HG03025 (cell line): ENCODE measurements around the gene ZC3H12D.
"Not testable (repeated sequence)": the region's sequence is repeated elsewhere in the genome, so short reads cannot be mapped to it uniquely, and the experiment has no call there.

Experiments used
- ATAC-seq: cut with Tn5 transposase; IDR thresholded peaks from one replicate; pipeline ENCODE4 v1.9.1; 2021; ENCODE audit warnings: mild to moderate bottlenecking, moderate library complexity; ENCODE audit not compliant: unreplicated experiment, low FRiP score

The ZC3H12D gene

DNA sequence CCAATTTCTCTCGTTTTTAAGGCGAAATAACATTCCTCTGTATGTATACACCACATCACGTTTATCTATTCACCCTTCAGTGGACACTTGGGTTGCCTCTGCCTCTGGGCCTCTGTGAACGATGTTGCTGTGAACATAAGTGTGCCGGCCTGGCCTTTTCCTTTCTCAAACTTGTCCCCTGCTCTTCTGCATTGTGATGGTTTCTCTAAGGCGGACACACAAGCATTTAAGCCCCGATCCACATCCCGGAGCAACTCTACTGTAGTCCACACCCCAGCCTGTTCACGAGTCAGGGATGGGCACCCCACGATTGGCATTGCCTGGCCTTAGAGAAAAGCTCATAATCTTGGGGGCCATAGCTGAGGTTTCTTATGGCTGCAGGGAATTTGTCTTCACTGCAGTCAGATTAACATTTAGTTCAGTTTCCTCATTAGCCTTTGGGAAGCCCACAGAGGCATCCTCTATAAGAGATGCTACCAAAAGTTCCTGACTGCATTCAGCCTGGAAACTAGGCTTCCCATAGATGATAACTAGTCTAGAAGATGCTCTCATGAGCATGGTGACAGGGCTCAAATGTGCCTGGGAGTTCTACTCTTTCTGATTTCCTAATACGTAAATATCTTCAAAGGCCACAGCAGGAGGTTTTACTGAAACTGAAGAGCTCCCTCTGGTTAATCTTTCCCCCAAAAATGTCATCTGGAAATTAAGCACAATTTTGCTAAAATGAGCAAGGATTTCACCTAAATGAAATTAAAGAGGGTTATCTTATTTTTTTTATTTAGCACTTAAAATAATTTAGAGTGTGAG is 762 bp downstream of the ZC3H12D start:
- ATAC-seq: no peak

DNA sequence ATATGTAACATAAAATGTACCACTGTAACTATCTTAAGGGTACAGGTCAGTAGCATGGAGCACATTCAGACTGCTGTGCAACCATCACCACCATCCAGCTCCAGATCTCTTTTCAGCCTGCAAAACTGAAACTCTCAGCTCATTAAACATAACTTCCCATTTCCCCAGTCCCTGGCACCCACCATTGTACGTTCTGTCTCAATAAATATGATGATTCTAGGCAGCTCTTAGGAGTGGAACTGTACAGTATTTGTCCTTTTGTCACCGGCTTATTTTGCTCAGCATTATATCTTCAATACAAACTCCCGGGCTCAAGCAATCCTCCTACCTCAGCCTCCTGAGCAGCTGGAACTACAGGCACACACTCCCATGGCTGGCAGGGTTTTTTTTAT is 1.5 kb downstream of the ZC3H12D start:
- no peak for ATAC-seq

DNA sequence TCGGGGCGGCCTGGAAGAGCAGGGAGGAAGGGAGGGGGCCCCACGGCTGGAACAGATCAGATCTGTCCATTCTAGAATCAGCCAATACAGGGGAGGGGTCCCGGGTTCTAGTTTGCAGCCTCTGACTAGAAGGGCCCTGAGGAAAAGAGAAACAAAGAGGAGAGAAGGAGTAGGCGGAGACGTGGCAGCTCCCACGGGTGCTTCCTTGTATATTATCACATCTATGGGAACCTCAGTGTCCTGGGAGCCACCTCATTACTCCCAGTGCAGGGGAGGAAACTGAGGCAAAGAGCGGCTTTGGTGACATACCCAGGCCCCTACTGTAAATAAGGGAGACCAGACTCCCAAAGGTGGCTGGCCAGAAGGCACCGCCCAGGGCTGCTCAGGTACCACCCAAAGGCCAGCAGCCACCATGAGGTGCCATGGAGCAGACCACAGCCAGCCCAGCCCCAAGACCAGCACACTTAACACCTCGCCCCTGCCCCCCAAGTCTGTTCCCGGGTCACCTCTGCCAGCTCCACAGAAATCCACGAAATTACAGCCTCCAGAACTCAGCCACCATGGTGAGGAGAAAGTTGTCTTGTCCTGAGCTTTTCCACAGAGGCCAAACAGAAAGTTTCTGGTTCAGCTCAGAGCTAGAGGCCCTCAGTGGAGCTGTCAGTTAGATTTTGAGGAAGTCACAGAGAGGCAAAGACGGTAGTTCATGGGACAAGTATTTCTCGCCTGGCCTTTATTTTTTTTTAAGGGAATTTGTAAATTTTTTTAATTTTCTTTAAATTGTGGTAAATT is 2.1 kb downstream of the ZC3H12D start:
- ATAC-seq: no peak

DNA sequence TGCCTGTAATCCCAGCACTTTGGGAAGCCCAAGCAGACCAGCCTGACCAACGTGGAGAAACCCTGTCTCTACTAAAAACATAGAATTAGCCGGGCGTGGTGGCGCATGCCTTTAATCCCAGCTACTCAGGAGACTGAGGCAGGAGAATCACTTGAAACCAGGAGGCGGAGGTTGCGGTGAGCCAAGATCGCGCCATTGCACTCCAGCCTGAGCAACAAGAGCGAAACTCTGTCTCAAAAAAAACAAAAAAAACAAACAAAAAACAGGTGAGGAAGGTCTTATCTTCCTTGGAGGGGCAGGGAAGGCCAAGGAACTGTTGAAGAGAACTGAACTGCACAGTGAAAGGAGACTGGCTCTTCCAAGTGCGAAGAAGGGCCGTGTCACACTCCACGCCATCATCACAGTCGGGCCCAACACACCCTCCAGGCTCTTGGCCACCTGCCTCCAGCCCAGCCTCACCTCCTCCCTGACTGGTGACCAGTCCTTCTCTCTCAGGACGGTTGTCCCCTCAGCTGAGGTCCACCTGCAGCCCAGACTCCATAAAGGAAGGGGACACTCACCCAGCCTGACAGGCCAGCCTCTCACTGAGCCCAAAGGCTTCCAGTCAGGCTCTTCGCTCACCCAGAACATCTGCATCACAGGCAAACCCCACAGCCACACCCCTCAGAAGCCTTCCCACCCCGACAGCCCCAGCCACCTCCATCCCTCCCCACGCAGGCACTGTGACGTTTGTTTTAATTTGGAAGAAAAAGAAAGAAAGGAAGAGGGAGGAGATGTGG is 4.1 kb downstream of the ZC3H12D start:
- ATAC-seq: no peak

DNA sequence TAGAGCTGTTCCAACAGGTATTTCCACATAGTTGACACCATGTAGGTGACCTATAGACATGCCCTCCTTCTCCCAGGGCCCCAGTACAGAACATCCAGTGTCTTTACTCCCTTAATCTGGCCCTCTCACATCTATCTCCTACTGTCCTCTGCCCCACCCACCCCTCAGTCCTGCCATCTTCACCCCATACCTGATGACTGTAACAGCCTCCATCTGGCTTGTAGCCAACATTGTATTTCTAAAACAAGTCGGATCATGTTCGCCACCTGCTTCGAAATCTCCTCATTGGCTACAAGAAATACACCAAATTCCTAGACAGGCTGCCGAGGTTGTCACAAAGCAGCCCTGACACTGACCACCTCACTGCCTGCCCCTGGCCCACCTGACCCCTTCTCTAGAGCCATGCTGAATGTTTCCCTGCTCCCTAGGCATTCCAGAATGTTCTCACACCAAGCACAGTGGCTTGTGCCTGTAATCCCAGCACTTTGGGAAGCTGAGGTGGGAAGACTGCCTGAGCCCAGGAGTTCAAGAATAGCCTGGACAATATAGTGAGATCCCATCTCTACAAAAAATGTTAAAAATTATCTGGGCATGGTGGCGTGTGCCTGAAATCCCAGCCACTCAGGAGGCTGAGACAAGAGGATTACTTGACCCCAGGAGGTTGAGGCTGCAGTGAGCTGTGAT is 6.0 kb downstream of the ZC3H12D start:
- ATAC-seq: no peak

DNA sequence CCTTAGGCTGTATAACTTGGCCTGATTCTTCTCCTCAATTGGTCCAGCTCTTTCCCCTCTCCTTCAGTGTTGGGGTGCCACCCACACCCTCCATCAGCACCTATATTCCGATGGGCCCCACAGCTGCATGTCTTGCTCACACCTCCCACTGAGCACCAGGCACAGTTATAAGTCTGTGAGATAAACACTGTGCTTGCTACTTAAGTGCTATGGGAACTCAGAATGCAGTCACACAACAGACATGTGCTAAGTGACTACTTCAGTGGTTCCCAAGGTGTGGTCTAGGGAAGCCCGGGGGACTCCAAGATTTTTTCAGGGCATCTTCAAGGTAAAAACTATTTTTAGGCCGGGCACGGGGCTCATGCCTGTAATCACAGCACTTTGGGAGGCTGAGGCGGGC is 7.3 kb downstream of the ZC3H12D start:
- no peak for ATAC-seq

DNA sequence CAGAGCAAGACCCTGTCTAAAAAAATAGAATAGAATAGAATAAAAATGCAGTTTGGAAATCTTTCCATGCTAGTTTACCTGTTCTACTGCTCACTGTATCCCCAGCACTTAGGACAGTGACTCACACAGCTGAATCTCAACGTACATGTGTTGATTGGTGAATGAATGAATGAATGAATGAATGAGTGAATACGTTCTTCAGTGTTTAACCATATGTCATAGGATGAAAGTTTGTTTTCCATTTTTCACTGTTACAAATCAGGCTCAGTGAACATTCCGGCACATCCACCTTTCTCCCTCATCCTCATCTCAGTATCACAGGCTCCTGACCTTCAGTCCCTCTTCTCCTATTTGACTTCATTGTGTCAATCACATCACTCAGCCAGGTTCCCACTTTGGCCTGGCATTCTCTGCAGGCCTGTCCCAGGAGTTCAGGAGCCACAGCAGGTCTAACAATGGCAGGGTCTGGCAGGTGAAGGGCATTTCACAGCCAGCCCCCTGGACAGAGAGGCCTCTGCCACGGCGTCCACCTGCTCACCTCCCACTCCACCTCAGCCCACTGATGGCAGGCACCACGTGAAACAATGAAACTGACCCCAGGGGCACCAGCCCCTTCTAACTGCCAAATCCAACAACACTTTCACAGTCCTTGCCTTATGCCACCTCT is 7.9 kb downstream of the ZC3H12D start:
- no peak for ATAC-seq

DNA sequence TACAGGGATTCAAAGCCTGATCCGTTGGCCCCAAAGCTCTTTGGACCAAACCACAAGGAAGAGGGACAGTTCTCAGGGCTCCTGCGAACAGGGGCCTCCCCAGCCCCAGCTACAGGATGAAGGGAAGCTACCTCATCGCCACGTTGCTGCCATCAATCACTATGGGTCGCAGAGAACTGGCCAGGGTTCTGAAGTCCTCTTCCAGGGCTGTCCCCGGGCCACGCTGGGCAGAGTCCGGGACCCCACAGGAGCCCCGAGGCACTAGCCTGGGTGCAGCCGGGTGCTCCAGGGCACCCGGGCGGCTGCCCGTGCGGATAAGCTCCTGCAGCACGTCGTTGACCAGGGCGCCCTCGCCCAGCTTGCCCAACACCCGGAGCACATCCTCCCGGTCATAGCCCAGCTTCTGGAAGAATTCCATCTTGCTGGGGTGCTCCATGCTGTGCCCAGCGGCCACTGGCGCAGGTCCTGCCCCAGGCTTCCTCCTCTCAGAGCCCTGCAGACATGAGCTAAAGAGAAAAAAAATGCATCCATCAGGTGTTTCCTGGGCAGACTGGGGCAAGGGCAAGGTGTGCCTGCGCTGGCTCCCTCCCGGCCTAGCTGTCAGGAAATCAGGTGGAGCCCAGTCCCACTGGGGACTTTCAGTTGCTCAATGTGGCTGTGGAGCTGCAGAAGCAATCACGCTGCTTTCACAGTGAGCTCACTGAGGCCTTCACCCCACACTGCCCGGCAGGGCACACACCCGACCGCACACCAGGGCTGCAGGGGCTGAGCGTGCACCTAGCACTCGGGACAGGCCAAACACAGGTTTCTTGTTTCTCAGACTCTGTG is 10.5 kb downstream of the ZC3H12D start:
- peak; percentile 37 for ATAC-seq

DNA sequence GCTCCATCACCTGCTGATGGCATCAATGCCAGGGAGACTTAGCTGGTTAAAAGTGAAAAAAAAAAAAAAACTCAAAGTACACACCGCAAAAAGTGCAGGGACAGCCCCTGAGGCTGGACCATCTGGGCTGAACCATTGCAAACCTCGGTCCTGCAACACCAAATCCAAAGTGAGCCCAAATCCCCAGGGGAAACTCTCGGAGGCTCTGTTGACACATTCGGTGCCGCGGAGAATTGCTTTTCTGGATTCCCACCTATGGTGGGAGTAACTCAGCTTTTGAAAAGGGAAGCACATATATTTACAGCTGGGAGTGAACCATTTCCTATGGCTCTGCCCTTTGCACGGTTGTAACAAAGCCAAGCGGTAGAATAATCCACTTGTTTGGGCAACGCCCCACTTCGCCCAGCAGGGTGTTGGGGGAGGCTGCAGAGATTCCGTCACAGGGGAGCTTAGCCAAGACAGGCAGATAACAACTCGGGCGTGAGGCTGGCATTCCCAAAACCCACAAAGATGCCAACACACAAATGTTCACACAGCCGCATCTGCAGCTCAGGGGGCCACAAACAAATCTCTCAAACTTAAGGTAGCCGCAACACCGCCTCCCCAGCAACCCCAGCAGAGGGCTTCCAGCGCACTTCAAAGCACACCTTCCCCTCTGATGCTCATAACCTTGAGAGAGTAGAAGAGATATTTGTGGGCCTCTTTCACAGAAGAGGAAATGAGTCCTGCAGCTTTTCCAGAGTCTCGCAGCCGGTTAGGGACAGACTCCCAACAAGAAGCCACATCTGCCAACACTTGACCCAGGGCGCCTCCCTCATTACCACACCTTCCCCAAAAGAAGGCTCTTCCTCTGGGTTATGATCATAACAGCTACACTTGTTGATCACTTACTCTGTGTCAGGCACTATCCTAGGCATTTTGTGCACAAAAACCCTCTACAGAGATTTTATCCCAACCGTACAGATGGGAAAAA is 11.4 kb downstream of the ZC3H12D start:
- no peak for ATAC-seq

DNA sequence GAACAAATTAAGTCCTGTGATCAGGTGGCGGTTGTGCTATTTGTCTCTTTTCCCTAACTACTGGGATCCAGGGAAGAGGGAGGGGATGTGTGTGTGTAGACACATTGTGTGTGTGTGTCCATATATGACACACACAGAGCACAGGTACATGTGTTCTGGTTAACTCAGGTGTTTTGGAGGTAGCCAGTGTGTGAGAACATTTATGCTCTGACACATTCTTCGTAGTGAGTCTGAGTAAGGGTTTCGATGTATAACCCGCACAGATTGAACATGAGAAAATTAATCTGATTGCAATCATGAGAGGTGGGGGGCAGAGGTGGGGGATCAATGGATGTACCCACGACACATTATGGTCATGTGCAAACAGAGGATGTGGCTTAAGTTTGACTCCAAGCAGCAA is 12.6 kb downstream of the ZC3H12D start:
- ATAC-seq: no peak

DNA sequence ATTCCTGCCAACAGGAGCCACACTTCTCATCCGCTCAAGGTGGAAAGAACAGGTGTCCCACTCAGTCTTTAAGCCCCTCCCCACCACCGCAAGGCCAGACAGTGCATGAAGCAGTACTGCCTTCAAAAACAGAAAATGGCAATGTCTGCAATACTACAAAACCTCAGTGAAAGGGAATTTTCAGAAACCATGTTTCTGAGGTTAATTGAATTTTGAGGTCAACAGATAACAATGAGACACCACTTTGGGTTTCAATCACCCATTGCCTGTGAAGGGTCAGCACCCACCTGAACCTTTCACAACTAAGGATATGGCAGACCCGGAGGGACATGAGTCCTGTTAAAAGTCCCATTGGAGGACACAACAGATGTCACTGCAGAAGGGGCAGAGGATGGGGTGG is 13.0 kb downstream of the ZC3H12D start:
- no peak for ATAC-seq

DNA sequence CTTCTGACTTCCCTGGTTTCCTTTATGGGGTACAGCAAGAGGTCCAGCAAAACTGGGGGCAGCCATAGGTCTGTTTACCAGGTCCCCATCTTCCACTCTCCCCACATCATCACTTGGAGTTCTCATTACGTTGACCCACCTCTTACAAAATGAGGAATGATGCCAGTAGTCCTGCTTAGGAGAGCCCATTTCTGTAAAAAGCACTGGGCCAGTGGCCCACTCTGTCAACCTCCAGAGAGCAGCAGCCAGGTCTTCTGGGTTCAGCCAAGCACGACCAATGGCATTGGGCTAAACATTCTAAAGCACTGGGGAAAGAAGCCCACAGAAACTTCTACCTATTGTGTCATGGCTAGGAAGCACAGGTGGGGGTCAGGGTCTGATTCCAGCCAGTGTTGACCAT is 13.9 kb downstream of the ZC3H12D start:
- no peak for ATAC-seq

DNA sequence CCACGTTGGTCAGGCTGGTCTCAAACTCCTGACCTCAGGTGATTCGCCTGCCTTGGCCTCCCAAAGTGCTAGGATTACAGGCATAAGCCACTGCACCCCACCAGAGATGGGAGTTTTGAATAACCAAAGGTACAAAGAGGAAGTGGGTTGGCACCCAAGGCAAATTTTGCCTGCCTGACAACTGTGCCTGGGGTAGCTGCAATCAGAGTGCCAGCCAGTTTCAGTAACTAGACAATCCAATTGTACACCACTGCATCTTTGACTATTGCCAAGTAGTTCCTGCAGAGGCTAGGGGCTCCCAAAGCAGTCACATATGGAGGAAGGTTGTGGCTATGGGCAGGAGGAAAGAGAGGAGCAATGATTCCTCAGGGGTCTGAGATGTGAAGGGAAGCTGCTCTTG is 16.6 kb downstream of the ZC3H12D start:
- ATAC-seq: no peak

DNA sequence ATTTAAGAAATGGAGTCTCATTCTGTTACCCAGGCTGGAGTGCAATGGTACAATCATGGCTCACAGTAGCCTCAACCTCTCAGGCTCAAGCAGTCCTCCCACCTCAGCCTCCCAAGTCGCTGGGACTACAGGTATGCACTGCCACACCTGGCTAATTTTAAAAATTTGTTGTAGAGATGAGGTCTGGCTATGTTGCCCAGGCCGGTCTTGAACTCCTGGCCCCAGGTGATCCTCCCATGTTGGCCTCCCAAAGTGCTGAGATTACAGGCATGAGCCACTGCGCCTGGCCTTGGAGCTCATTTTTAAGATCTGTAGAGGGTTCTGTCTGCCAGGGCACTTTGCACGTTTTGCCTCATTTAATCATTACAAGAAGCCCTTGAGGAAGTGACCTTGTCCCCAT is 17.5 kb downstream of the ZC3H12D start:
- ATAC-seq: no peak

DNA sequence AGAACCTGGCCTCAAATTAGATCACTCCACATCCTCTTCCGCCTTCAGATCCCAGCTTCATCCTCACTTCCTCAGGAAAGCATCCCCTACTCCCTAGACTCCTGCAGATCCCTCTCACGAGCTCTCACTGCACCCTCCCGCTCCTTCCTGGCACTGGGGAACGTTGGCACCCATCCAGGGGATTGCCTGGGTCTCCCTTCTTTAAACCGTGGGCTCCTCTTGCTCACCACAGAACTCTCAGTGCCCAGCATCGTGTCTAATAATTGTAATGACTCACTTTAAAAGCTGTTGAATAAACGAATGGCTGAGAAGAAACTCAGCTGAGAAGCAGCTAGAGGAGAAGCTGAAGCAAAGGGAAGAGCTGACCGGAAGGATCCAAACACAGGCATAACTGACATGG is 20.4 kb downstream of the ZC3H12D start:
- ATAC-seq: no peak

DNA sequence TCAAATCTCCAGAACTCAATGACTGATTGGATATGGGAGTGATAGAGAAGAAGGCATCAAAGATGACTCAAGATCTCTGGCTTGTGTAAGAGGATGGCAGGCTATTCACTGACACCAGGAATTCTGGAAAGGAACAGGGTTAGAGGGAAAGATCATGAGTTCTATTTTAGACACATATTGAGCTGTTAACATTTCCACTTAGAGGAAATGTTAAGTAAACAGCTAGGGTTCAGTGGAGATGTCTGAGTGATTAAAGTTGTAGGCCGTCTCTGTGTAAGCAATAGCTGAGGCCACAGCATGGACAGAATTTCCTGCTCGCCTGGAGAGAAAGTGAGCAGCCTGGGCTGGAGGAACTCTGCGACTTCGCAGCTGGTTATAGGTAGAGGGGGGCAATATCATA is 21.0 kb downstream of the ZC3H12D start:
- no peak for ATAC-seq

DNA sequence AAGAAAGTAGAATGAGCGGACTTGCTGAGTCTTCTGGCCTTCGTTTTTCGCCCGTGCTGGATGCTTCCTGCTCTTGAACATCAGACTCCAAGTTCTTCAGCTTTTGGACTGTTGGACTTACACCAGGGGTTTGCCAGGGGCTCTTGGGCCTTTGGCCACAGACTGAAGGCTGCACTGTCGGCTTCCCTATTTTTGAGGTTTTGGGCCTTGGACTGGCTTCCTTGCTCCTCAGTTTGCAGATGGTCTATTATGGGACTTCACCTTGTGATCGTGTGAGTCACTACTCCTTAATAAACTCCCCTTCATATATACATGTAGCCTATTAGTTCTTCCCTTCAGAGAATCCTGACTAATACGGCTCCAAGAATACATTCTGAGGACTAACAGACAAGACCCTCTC is 22.1 kb downstream of the ZC3H12D start:
- ATAC-seq: not testable (repeated sequence)

DNA sequence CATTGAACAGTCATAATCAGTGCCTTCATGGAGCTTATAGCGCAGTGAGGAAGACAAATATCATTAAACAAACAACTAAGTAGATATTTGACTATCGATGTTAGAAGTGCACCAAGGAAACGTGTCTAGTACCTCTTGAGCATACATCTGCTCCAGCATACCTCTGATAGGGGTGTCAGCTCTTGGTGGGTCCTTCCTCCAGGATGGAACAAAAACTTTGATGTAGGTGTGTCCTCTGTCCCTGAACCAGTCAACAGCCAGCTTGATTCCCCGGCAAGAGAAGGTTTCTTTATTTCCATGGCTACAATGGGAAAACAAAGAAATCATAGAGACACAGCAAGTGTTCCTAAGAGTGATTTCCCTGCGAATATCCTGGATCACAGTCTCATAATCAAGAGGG is 23.1 kb downstream of the ZC3H12D start:
- no peak for ATAC-seq
